ENCODE results near the gene ASPG.

The ASPG gene

GRCh38 chr14:104105071-104105821, 19.7 kb downstream of the ASPG start:
- no peak for DNase-seq (ENCODE audit: low read depth)

- DNase-seq (ENCODE audit: low read depth): no peak
Measured at GRCh38 chr14:104105822-104106470, 20.4 kb downstream of the ASPG start.

- no peak for DNase-seq (ENCODE audit: low read depth)
Measured at GRCh38 chr14:104106471-104106991, 21.0 kb downstream of the ASPG start.

GRCh38 chr14:104107101-104107581, 21.6 kb downstream of the ASPG start:
- no peak for DNase-seq (ENCODE audit: low read depth)

GRCh38 chr14:104107611-104108569, 22.4 kb downstream of the ASPG start:
- no peak for DNase-seq (ENCODE audit: low read depth)

- DNase-seq (ENCODE audit: low read depth): no peak
Measured at GRCh38 chr14:104108570-104109541, 23.4 kb downstream of the ASPG start.

- DNase-seq (ENCODE audit: low read depth): no peak
Measured at GRCh38 chr14:104109731-104110361, 24.3 kb downstream of the ASPG start.

- no peak for DNase-seq (ENCODE audit: low read depth)
Measured at GRCh38 chr14:104110491-104111209, 25.1 kb downstream of the ASPG start.

GRCh38 chr14:104111301-104112112, 26.0 kb downstream of the ASPG start:
- no peak for DNase-seq (ENCODE audit: low read depth)

- no peak for DNase-seq (ENCODE audit: low read depth)
Measured at GRCh38 chr14:104112113-104112505, 26.6 kb downstream of the ASPG start.

GRCh38 chr14:104112609-104113571, 27.4 kb downstream of the ASPG start:
- DNase-seq (ENCODE audit: low read depth): no peak

GRCh38 chr14:104113631-104114420, 28.3 kb downstream of the ASPG start:
- DNase-seq (ENCODE audit: low read depth): no peak

GRCh38 chr14:104114421-104115130, 29.1 kb downstream of the ASPG start:
- DNase-seq (ENCODE audit: low read depth): no peak

- no peak for DNase-seq (ENCODE audit: low read depth)
Measured at GRCh38 chr14:104115131-104115600, 29.7 kb downstream of the ASPG start.

GRCh38 chr14:104115691-104116287, 30.3 kb downstream of the ASPG start:
- no peak for DNase-seq (ENCODE audit: low read depth)

All from stimulated activated CD8-positive, alpha-beta memory T cell treated with anti-CD3 and anti-CD28 coated beads, Interleukin-12 subunit alpha, Interleukin-12 subunit beta, amount 100 ng/mL, for 4 hours (primary cell).